Measurements from ENCODE around the gene TOP1.

TOP1 gene

DNA sequence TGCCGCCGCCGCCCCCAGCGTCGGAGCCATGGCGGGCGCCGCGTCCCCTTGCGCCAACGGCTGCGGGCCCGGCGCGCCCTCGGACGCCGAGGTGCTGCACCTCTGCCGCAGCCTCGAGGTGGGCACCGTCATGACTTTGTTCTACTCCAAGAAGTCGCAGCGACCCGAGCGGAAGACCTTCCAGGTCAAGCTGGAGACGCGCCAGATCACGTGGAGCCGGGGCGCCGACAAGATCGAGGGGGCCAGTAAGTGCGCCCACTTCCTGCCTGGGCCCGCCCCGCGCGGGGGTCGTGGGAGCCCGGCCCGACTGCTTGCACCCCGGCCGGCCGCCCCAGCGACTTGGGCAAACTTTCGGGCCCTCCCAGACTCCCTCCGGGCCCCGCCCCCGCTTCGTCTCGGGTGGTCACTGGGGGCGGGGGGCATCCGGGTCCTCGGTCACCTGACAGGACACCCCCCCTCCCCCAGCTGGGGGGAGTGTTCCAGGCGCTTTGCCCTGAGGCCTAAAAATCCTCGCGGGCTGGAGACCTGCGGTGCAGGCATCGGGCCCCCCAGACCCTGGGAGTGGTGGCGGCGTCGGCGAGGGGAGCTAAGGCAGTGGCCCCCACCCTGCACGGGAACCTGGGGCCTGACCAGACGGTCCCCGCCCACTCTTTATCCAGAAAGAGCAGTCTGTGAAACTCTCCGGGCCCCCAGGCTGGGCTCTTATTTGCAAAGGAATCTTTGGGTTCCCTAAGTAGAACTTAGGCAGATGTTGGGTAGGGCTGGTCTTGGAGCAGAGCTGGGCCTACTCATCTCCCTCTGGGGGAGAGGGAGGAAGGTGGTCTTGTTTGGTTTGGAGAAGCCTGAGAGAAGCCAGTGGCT lies 109.2 kb downstream of the TOP1 start (continued):
- TF ChIP-seq, protein P1, sequence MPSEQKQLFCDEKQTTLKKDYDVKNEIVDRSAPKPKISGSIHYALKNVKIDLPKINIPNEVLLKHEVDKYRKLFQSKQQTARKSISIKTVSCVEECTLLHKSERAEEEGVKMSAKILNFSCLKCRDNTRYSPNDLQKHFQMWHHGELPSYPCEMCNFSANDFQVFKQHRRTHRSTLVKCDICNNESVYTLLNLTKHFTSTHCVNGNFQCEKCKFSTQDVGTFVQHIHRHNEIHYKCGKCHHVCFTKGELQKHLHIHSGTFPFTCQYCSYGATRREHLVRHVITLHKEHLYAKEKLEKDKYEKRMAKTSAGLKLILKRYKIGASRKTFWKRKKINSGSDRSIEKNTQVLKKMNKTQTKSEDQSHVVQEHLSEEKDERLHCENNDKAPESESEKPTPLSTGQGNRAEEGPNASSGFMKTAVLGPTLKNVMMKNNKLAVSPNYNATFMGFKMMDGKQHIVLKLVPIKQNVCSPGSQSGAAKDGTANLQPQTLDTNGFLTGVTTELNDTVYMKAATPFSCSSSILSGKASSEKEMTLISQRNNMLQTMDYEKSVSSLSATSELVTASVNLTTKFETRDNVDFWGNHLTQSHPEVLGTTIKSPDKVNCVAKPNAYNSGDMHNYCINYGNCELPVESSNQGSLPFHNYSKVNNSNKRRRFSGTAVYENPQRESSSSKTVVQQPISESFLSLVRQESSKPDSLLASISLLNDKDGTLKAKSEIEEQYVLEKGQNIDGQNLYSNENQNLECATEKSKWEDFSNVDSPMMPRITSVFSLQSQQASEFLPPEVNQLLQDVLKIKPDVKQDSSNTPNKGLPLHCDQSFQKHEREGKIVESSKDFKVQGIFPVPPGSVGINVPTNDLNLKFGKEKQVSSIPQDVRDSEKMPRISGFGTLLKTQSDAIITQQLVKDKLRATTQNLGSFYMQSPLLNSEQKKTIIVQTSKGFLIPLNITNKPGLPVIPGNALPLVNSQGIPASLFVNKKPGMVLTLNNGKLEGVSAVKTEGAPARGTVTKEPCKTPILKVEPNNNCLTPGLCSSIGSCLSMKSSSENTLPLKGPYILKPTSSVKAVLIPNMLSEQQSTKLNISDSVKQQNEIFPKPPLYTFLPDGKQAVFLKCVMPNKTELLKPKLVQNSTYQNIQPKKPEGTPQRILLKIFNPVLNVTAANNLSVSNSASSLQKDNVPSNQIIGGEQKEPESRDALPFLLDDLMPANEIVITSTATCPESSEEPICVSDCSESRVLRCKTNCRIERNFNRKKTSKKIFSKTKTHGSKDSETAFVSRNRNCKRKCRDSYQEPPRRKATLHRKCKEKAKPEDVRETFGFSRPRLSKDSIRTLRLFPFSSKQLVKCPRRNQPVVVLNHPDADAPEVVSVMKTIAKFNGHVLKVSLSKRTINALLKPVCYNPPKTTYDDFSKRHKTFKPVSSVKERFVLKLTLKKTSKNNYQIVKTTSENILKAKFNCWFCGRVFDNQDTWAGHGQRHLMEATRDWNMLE (tag by site-specific recombination; conservative IDR thresholded peaks at IDR 0.05; ENCODE audit: low read depth), result no peak
- TF ChIP-seq BCL11A (tag by site-specific recombination; IDR thresholded peaks at IDR 0.05; ENCODE audit: low read depth) (no peak), ZNF132 (tag by site-specific recombination; IDR thresholded peaks at IDR 0.05; ENCODE audit: borderline replicate concordance) (no peak), GLI4 (tag by site-specific recombination; IDR thresholded peaks at IDR 0.05) (no peak), ZNF658 (tag by site-specific recombination; IDR thresholded peaks at IDR 0.05) (no peak), ZNF324 (tag by site-specific recombination; IDR thresholded peaks at IDR 0.05) (no peak), ZNF514 (tag by site-specific recombination; IDR thresholded peaks at IDR 0.05) (no peak), ZFP41 (tag by site-specific recombination; IDR thresholded peaks at IDR 0.05; ENCODE audit: borderline replicate concordance) (no peak), ZNF16 (tag by site-specific recombination; IDR thresholded peaks at IDR 0.05; ENCODE audit: low read depth) (no peak), ZNF776 (tag by site-specific recombination; IDR thresholded peaks at IDR 0.05; ENCODE audit: borderline replicate concordance) (no peak), ZNF529 (tag by site-specific recombination; IDR thresholded peaks at IDR 0.05; ENCODE audit: insufficient replicate concordance) (no peak), ZNF311 (tag by site-specific recombination; IDR thresholded peaks at IDR 0.05; ENCODE audit: borderline replicate concordance) (no peak), ZBTB1 (tag by site-specific recombination; IDR thresholded peaks at IDR 0.05) (no peak), RBAK (tag by site-specific recombination; IDR thresholded peaks at IDR 0.05) (no peak), ZNF558 (tag by site-specific recombination; IDR thresholded peaks at IDR 0.05) (no peak), ZNF473 (tag by site-specific recombination; IDR thresholded peaks at IDR 0.05) (no peak), YY1 (tag by site-specific recombination; IDR thresholded peaks at IDR 0.05) (no peak), GLI2 (tag by site-specific recombination; IDR thresholded peaks at IDR 0.05; ENCODE audit: borderline replicate concordance, low read depth) (no peak), ZNF544 (tag by site-specific recombination; IDR thresholded peaks at IDR 0.05) (no peak), ZNF701 (tag by site-specific recombination; IDR thresholded peaks at IDR 0.05) (no peak), ZNF555 (tag by site-specific recombination; conservative IDR thresholded peaks at IDR 0.05) (no peak)
- TF ChIP-seq, protein P2, sequence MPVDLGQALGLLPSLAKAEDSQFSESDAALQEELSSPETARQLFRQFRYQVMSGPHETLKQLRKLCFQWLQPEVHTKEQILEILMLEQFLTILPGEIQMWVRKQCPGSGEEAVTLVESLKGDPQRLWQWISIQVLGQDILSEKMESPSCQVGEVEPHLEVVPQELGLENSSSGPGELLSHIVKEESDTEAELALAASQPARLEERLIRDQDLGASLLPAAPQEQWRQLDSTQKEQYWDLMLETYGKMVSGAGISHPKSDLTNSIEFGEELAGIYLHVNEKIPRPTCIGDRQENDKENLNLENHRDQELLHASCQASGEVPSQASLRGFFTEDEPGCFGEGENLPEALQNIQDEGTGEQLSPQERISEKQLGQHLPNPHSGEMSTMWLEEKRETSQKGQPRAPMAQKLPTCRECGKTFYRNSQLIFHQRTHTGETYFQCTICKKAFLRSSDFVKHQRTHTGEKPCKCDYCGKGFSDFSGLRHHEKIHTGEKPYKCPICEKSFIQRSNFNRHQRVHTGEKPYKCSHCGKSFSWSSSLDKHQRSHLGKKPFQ (tag by site-specific recombination; IDR thresholded peaks at IDR 0.05), result no peak
- TF ChIP-seq, protein P3, sequence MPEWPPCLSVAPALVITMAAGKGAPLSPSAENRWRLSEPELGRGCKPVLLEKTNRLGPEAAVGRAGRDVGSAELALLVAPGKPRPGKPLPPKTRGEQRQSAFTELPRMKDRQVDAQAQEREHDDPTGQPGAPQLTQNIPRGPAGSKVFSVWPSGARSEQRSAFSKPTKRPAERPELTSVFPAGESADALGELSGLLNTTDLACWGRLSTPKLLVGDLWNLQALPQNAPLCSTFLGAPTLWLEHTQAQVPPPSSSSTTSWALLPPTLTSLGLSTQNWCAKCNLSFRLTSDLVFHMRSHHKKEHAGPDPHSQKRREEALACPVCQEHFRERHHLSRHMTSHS (tag by site-specific recombination; IDR thresholded peaks at IDR 0.05), result no peak
- TF ChIP-seq, protein P4, sequence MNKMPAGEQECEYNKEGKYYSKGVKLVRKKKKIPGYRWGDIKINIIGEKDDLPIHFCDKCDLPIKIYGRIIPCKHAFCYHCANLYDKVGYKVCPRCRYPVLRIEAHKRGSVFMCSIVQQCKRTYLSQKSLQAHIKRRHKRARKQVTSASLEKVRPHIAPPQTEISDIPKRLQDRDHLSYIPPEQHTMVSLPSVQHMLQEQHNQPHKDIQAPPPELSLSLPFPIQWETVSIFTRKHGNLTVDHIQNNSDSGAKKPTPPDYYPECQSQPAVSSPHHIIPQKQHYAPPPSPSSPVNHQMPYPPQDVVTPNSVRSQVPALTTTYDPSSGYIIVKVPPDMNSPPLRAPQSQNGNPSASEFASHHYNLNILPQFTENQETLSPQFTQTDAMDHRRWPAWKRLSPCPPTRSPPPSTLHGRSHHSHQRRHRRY (tag by site-specific recombination; IDR thresholded peaks at IDR 0.05), result no peak
- TF ChIP-seq, protein P5, sequence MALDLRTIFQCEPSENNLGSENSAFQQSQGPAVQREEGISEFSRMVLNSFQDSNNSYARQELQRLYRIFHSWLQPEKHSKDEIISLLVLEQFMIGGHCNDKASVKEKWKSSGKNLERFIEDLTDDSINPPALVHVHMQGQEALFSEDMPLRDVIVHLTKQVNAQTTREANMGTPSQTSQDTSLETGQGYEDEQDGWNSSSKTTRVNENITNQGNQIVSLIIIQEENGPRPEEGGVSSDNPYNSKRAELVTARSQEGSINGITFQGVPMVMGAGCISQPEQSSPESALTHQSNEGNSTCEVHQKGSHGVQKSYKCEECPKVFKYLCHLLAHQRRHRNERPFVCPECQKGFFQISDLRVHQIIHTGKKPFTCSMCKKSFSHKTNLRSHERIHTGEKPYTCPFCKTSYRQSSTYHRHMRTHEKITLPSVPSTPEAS (tag by site-specific recombination; IDR thresholded peaks at IDR 0.05), result no peak
- TF ChIP-seq, protein P6, sequence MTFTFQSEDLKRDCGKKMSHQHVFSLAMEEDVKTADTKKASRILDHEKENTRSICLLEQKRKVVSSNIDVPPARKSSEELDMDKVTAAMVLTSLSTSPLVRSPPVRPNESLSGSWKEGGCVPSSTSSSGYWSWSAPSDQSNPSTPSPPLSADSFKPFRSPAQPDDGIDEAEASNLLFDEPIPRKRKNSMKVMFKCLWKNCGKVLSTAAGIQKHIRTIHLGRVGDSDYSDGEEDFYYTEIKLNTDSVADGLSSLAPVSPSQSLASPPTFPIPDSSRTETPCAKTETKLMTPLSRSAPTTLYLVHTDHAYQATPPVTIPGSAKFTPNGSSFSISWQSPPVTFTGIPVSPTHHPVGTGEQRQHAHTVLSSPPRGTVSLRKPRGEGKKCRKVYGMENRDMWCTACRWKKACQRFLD (tag by site-specific recombination; IDR thresholded peaks at IDR 0.05), result no peak
- TF ChIP-seq, protein P7, sequence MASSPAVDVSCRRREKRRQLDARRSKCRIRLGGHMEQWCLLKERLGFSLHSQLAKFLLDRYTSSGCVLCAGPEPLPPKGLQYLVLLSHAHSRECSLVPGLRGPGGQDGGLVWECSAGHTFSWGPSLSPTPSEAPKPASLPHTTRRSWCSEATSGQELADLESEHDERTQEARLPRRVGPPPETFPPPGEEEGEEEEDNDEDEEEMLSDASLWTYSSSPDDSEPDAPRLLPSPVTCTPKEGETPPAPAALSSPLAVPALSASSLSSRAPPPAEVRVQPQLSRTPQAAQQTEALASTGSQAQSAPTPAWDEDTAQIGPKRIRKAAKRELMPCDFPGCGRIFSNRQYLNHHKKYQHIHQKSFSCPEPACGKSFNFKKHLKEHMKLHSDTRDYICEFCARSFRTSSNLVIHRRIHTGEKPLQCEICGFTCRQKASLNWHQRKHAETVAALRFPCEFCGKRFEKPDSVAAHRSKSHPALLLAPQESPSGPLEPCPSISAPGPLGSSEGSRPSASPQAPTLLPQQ (tag by site-specific recombination; IDR thresholded peaks at IDR 0.05), result 0 out of 2 replicates have a peak, but pooled peaks have one; percentile 52

Measured in HEK293 (cell line).